Upper lobe of left lung (tissue), 6 donors: ENCODE results near the gene PCDHGA12. TPM values are rescaled to one million over a fixed set of nuclear protein-coding genes. Genes with fewer than 3 reads are reported as not detected.
A peak's percentile ranks its signal among the peaks of the same experiment; 100 is the strongest.

Source experiments
- ATAC-seq, 2 donors: fragments of 200-7000 bp; cut with Tn5 transposase; one replicate each; pipeline ENCODE4 v1.9.1; 2022; ENCODE audit warnings: mild to moderate bottlenecking in 2 of 2, moderate library complexity in 2 of 2; ENCODE audit not compliant: low FRiP score in 2 of 2
- DNase-seq, 2 donors: peaks; one replicate each; pipeline ENCODE4 v3.0.0-alpha.2; 2019 to 2020
- H3K27ac ChIP-seq, 4 donors: fragments of 200-600 bp; sonication (generic); one replicate each; pipeline ENCODE4 v1.5.1; 2016 to 2019
- H3K27me3 ChIP-seq, 4 donors: fragments of 200-600 bp; sonication (generic); one replicate each; pipeline ENCODE4 v1.5.1; 2017 to 2019
- H3K36me3 ChIP-seq, 4 donors: fragments of 200-600 bp; sonication (generic); one replicate each; pipeline ENCODE4 v1.5.1; 2016 to 2019
- H3K4me1 ChIP-seq, 4 donors: fragments of 200-600 bp; sonication (generic); one replicate each; pipeline ENCODE4 v1.5.1; 2018 to 2019
- H3K4me3 ChIP-seq, 4 donors: fragments of 200-600 bp; sonication (generic); one replicate each; pipeline ENCODE4 v1.5.1; 2017 to 2019; ENCODE audit warnings: mild to moderate bottlenecking in 2 of 4, moderate library complexity in 1 of 4
- H3K9me3 ChIP-seq, 4 donors: fragments of 200-600 bp; sonication (generic); one replicate each; pipeline ENCODE4 v1.5.1; 2018 to 2019
- CTCF ChIP-seq, 6 experiments: fragments of 450-650 bp in 4 of 6; fragments of 200-600 bp in 2 of 6; sonication (generic) in 2 of 6; IDR thresholded peaks; one replicate each; pipeline ENCODE4 v1.5.1; 2016 to 2019; ENCODE audit warnings: antibody characterized with exemption in 6 of 6
- EP300 ChIP-seq, 4 donors: sonication (generic); formaldehyde crosslinking; IDR thresholded peaks; one replicate each; pipeline ENCODE4 v1.5.1; 2017; ENCODE audit warnings: antibody characterized with exemption in 4 of 4, control low read depth in 2 of 4
- POLR2A ChIP-seq, 4 donors: fragments of 450-650 bp; IDR thresholded peaks; one replicate each; pipeline ENCODE4 v1.5.1; 2016 to 2017; ENCODE audit warnings: antibody characterized with exemption in 4 of 4, mild to moderate bottlenecking in 2 of 4
- POLR2AphosphoS5 ChIP-seq, 2 donors: sonication (generic); formaldehyde crosslinking; IDR thresholded peaks; one replicate each; pipeline ENCODE4 v1.5.1; 2017; ENCODE audit warnings: antibody characterized with exemption in 2 of 2
- WGBS, 2 donors: methylation state at CpG; one replicate each; pipeline ENCODE4 v1.1.5; 2017 to 2018; 5-methylcytosine and 5-hydroxymethylcytosine counted together
- total RNA-seq, 6 donors: library from RNA; depleted of rRNA in 4 of 6; stranded (reverse); fragments of >200 nt in 4 of 6; gene quantifications; one replicate each; pipeline versions ENCODE4 v1.1.0 to v1.2.1, GENCODE V29; 2016 to 2021
- donor health status: DM: no; HTN: no; CAD: no; lungs with moderate emphysema.
- donor health status: DM: no; HTN: yes; CAD: no; lungs with severe emphysema.

PCDHGA12 gene
- total RNA-seq, 6 donors from 2014 or later: 4.3 to 19.9 (median 5.7) TPM

- TF ChIP-seq POLR2AphosphoS5 (IDR thresholded peaks at IDR 0.05) (no peak), EP300 (IDR thresholded peaks at IDR 0.05) (no peak), CTCF (IDR thresholded peaks at IDR 0.05) (peak in 3 of 6 experiments; percentile 34 to 46 (median 36)), POLR2A (IDR thresholded peaks at IDR 0.05) (no peak)
- DNase-seq (peak; percentile 87 to 92), ATAC-seq (no peak)
- peak overlapping the region; percentile 17 to 70 (median 58) for H3K4me3 ChIP-seq
- H3K36me3 ChIP-seq: peaks cover 0 to 5% (median 0%) of the 10 kb centered on the region in 4 donors
- H3K4me1 ChIP-seq: peaks cover 21 to 52% (median 34%) of the 10 kb centered on the region in 4 donors
- H3K27me3 ChIP-seq: no peaks in the 10 kb centered on the region
- H3K27ac ChIP-seq: no peak overlapping the region
- 30 to 57% methylated on average over 18 to 19 of the region's 20 CpGs for WGBS, 2 donors
- H3K9me3 ChIP-seq: no peaks in the 10 kb centered on the region
These were observed 48.1 kb downstream of the PCDHGA12 start for GRCh38 chr5:141478321-141478945.

- DNase-seq: no peak
- peak overlapping the region in 2 of 4 donors; percentile 65 to 70 for H3K4me3 ChIP-seq
- H3K4me1 ChIP-seq: peaks cover 26 to 55% (median 34%) of the 10 kb centered on the region in 4 donors
- no peak overlapping the region for H3K27ac ChIP-seq
- H3K9me3 ChIP-seq: no peaks in the 10 kb centered on the region
- H3K27me3 ChIP-seq: peaks cover 0 to under 1% (median 0%) of the 10 kb centered on the region in 4 donors
- H3K36me3 ChIP-seq: peaks cover 0 to 5% (median 0%) of the 10 kb centered on the region in 4 donors
- ATAC-seq: no peak
- no peak for TF ChIP-seq POLR2AphosphoS5 (IDR thresholded peaks at IDR 0.05)
- no peak for TF ChIP-seq EP300 (IDR thresholded peaks at IDR 0.05)
- no peak for TF ChIP-seq CTCF (IDR thresholded peaks at IDR 0.05)
- no peak for TF ChIP-seq POLR2A (IDR thresholded peaks at IDR 0.05)
These were observed 49.5 kb downstream of the PCDHGA12 start for GRCh38 chr5:141479776-141480175.

Other genes with a start within 250 kb of the PCDHGA12 start
- gene PCDHB16, start 248.1 kb upstream of the PCDHGA12 start, total RNA-seq: 1 to 10 TPM; 1.6 to 4.9 (median 2.1) TPM
- gene PCDHB9, start 243.3 kb upstream of the PCDHGA12 start, total RNA-seq: 1 to 10 TPM in 4 of 6 donors, under 1 TPM in 2; 0.63 to 3.1 (median 1.2) TPM
- gene PCDHB10, start 238.2 kb upstream of the PCDHGA12 start, total RNA-seq: 1 to 10 TPM; 1.0 to 2.2 (median 1.6) TPM
- gene PCDHB11, start 230.9 kb upstream of the PCDHGA12 start, total RNA-seq: 1 to 10 TPM in 5 of 6 donors, under 1 TPM in 1; 0.78 to 3.4 (median 1.5) TPM
- 1 to 10 TPM in 4 of 6 donors, under 1 TPM in 2; 0.39 to 6.3 (median 1.8) TPM for gene PCDHB12, start 221.8 kb upstream of the PCDHGA12 start, total RNA-seq
- 1 to 10 TPM; 1.2 to 3.1 (median 2.1) TPM for gene PCDHB13, start 216.6 kb upstream of the PCDHGA12 start, total RNA-seq
- 1 to 10 TPM; 1.3 to 5.2 (median 2.7) TPM for gene PCDHB14, start 207.2 kb upstream of the PCDHGA12 start, total RNA-seq
- 1 to 10 TPM; 1.4 to 4.2 (median 2.6) TPM for gene PCDHB15, start 185.1 kb upstream of the PCDHGA12 start, total RNA-seq
- gene SLC25A2, start 126.5 kb upstream of the PCDHGA12 start, total RNA-seq: 1 to 10 TPM in 1 of 6 donors, under 1 TPM in 3, not detected in 2; 0.40 to 1.2 (median 0.55) TPM
- 10 to 100 TPM; 35.6 to 74.5 (median 39.8) TPM for gene TAF7, start 109.7 kb upstream of the PCDHGA12 start, total RNA-seq
- under 1 TPM in 4 of 6 donors, not detected in 2; 0.15 to 0.51 (median 0.24) TPM for gene PCDHGA1, start 100.0 kb upstream of the PCDHGA12 start, total RNA-seq
- gene PCDHGA2, start 91.7 kb upstream of the PCDHGA12 start, total RNA-seq: 1 to 10 TPM; 1.6 to 4.3 (median 2.7) TPM
- 1 to 10 TPM in 4 of 6 donors, under 1 TPM in 2; 0.80 to 2.1 (median 1.7) TPM for gene PCDHGA3, start 86.7 kb upstream of the PCDHGA12 start, total RNA-seq
- gene PCDHGB1, start 80.4 kb upstream of the PCDHGA12 start, total RNA-seq: 1 to 10 TPM in 4 of 6 donors, under 1 TPM in 2; 0.76 to 6.3 (median 1.3) TPM
- 1 to 10 TPM; 1.7 to 9.4 (median 2.8) TPM for gene PCDHGA4, start 75.5 kb upstream of the PCDHGA12 start, total RNA-seq
- gene PCDHGB2, start 70.5 kb upstream of the PCDHGA12 start, total RNA-seq: 10 to 100 TPM in 1 of 6 donors, 1 to 10 TPM in 5; 1.7 to 12.6 (median 2.7) TPM
- 1 to 10 TPM in 5 of 6 donors, under 1 TPM in 1; 0.97 to 7.3 (median 2.0) TPM for gene PCDHGA5, start 66.3 kb upstream of the PCDHGA12 start, total RNA-seq
- 1 to 10 TPM; 1.2 to 6.3 (median 2.3) TPM for gene PCDHGB3, start 60.3 kb upstream of the PCDHGA12 start, total RNA-seq
- 1 to 10 TPM; 1.7 to 7.3 (median 3.6) TPM for gene PCDHGA6, start 56.6 kb upstream of the PCDHGA12 start, total RNA-seq
- 10 to 100 TPM in 1 of 6 donors, 1 to 10 TPM in 5; 1.2 to 13.6 (median 2.7) TPM for gene PCDHGA7, start 47.8 kb upstream of the PCDHGA12 start, total RNA-seq
- gene PCDHGB4, start 42.8 kb upstream of the PCDHGA12 start, total RNA-seq: 1 to 10 TPM; 2.4 to 6.5 (median 2.9) TPM
- gene PCDHGA8, start 37.9 kb upstream of the PCDHGA12 start, total RNA-seq: 1 to 10 TPM in 5 of 6 donors, under 1 TPM in 1; 0.66 to 8.4 (median 1.6) TPM
- gene PCDHGB5, start 32.6 kb upstream of the PCDHGA12 start, total RNA-seq: 10 to 100 TPM in 1 of 6 donors, 1 to 10 TPM in 5; 6.2 to 11.8 (median 8.3) TPM
- gene PCDHGA9, start 27.7 kb upstream of the PCDHGA12 start, total RNA-seq: 1 to 10 TPM; 2.4 to 8.4 (median 4.5) TPM
- 1 to 10 TPM; 3.2 to 7.4 (median 6.3) TPM for gene PCDHGB6, start 22.5 kb upstream of the PCDHGA12 start, total RNA-seq
- 10 to 100 TPM in 1 of 6 donors, 1 to 10 TPM in 5; 3.0 to 19.9 (median 4.3) TPM for gene PCDHGA10, start 17.5 kb upstream of the PCDHGA12 start, total RNA-seq
- 10 to 100 TPM in 4 of 6 donors, 1 to 10 TPM in 2; 7.0 to 22.5 (median 12.7) TPM for gene PCDHGB7, start 12.8 kb upstream of the PCDHGA12 start, total RNA-seq
- 10 to 100 TPM in 1 of 6 donors, 1 to 10 TPM in 5; 2.0 to 16.8 (median 2.3) TPM for gene PCDHGA11, start 9.5 kb upstream of the PCDHGA12 start, total RNA-seq
- gene PCDHGC3, start 45.5 kb downstream of the PCDHGA12 start, total RNA-seq: 100 to 1,000 TPM in 1 of 6 donors, 10 to 100 TPM in 5; 26.4 to 116 (median 50.1) TPM
- gene PCDHGC4, start 54.5 kb downstream of the PCDHGA12 start, total RNA-seq: 10 to 100 TPM in 1 of 6 donors, 1 to 10 TPM in 4, under 1 TPM in 1; 0.69 to 24.7 (median 1.8) TPM
- gene PCDHGC5, start 58.6 kb downstream of the PCDHGA12 start, total RNA-seq: 10 to 100 TPM in 1 of 6 donors, 1 to 10 TPM in 3, under 1 TPM in 2; 0.61 to 11.5 (median 1.4) TPM
- gene DIAPH1, start 188.5 kb downstream of the PCDHGA12 start, total RNA-seq: 100 to 1,000 TPM in 5 of 6 donors, 10 to 100 TPM in 1; 96.4 to 175 (median 133) TPM
- gene HDAC3, start 206.3 kb downstream of the PCDHGA12 start, total RNA-seq: 10 to 100 TPM; 37.2 to 76.5 (median 47.6) TPM
- gene RELL2, start 206.5 kb downstream of the PCDHGA12 start, total RNA-seq: 1 to 10 TPM; 2.6 to 9.4 (median 6.5) TPM
- gene FCHSD1, start 220.9 kb downstream of the PCDHGA12 start, total RNA-seq: 100 to 1,000 TPM in 1 of 6 donors, 10 to 100 TPM in 5; 10.2 to 106 (median 32.7) TPM